Measurements from ENCODE around the gene QDPR.

DNA sequence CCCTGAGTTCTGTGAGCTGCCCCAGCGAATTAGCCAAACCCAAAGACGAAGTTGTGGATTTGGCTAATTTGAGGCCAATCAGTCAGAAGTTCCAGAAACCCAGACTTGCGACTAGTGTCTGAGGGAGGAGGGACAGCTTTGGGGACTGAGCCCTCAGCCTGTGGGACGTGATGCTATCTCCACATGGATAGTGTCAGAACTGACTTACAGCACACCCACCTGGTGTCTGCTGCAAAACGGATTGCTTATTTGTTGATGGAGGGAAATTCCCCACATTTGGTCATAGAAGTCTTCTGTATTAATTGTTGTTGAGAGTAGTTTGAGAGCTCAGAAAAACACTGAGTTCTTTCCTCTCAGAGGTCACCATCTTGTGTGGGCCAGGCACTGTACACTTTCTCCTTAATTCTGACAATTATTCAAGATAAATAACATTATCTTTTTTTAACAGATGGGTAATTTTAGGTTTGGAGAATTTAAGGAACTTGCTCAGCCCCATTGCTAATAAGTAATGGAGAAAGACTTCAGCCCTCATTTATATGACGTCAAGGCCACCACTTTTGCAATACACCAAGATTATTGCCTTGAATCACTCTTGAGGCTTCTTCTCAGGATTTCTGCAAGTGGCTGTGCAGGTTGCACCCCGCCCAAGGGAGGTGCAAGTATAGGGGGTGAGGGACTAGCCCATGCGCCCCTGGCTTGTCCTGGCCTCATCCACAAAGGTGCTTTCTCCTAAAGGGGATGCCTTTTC, 19.8 kb upstream of the QDPR start:
- TF ChIP-seq POLR2A (IDR thresholded peaks at IDR 0.05) (no peak), CTCF (IDR thresholded peaks at IDR 0.05) (no peak)

Data from ovary (tissue), 3 donors.